ENCODE results near the gene WIPF2.
"Not testable (repeated sequence)": the region's sequence is repeated elsewhere in the genome, so short reads cannot be mapped to it uniquely, and the experiment has no call there.

- TF ChIP-seq, protein P1, sequence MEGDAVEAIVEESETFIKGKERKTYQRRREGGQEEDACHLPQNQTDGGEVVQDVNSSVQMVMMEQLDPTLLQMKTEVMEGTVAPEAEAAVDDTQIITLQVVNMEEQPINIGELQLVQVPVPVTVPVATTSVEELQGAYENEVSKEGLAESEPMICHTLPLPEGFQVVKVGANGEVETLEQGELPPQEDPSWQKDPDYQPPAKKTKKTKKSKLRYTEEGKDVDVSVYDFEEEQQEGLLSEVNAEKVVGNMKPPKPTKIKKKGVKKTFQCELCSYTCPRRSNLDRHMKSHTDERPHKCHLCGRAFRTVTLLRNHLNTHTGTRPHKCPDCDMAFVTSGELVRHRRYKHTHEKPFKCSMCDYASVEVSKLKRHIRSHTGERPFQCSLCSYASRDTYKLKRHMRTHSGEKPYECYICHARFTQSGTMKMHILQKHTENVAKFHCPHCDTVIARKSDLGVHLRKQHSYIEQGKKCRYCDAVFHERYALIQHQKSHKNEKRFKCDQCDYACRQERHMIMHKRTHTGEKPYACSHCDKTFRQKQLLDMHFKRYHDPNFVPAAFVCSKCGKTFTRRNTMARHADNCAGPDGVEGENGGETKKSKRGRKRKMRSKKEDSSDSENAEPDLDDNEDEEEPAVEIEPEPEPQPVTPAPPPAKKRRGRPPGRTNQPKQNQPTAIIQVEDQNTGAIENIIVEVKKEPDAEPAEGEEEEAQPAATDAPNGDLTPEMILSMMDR (IDR thresholded peaks at IDR 0.05) = not testable (repeated sequence)
- TF ChIP-seq EZH2 (IDR thresholded peaks at IDR 0.05; ENCODE audit: borderline replicate concordance, insufficient read depth, low read depth, low read length, poor library complexity, severe bottlenecking) = not testable (repeated sequence)
Observed at GRCh38 chr17:40206193-40206592, 12.9 kb upstream of the WIPF2 start.
